ENCODE data around the gene LAMC1.

DNA sequence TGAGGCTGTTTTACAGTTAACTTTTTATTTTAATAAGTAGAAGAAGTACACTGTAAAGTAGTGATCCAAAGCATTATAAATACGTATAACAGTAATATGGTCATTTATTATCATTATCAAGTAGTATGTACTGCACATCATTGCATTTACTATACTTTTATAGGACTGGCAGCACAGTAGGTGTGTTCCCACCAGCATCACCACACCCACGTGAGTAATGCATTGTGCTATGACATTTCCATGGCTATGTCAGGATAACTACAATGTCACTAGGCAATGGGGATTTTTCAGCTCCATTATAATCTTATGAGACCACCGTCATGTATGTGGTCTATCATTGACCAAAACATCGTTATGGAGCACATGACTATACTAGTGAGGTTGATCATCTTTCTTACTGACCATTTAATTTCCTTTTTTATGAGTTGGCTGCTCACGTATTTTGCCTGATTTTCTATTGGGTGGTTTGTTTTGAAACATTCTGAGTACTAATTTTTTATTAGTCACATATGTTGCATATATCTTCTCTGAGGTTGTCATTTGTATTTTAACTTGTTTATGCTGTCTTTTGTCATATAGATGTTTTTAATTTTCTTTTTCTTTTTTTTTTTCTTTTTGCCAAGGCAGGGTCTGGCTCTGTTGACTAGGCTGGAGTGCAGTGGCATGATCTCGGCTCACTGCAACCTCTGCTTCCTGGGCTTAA, 44.9 kb upstream of the LAMC1 start:
- no peak for TF ChIP-seq CTCF (optimal IDR thresholded peaks at IDR 0.05 in 1 of 3, IDR thresholded peaks at IDR 0.05 in 1 of 3, conservative IDR thresholded peaks at IDR 0.05 in 1 of 3; ENCODE audit: extremely low read depth in 1 of 3, insufficient read depth in 2 of 3, low read length in 3 of 3)
- TF ChIP-seq EZH2 (IDR thresholded peaks at IDR 0.05; ENCODE audit: low read length): no peak

Measured in keratinocyte (primary cell).